A549 (cell line): ENCODE data around the gene HMCN1. TPM values are rescaled to one million over a fixed set of nuclear protein-coding genes. Genes with fewer than 3 reads are reported as not detected.
"Not testable (repeated sequence)": the region's sequence is repeated elsewhere in the genome, so short reads cannot be mapped to it uniquely, and the experiment has no call there.

ENCODE experiments used
- ATAC-seq, 2 experiments: fragments of 200-7000 bp in 1 of 2; fragments of >200 bp in 1 of 2; cut with Nextera tagmentation in 1 of 2; cut with Tn5 transposase in 1 of 2; 3 replicates each; pipeline versions ENCODE4 v1.8.0 to v1.9.1; 2018 to 2020; ENCODE audit warnings: mild to moderate bottlenecking in 1 of 2, moderate library complexity in 1 of 2
- CTCF ChIA-PET: fragments of 300-600 bp; sonication (Branson Sonifier 250); formaldehyde crosslinking; extraction: SDS; loops from one replicate; lab custom pipeline; 2021; ENCODE audit warnings: antibody characterized with exemption, inconsistent platforms; lab: Yijun Ruan, JAX
- POLR2A ChIA-PET: fragments of 350-600 bp; formaldehyde crosslinking; extraction: SDS; loops from one replicate; lab custom pipeline; 2021; ENCODE audit warnings: antibody characterized with exemption, inconsistent platforms; lab: Yijun Ruan, JAX
- DNase-seq, 2 experiments: peaks; one replicate each; pipeline versions ENCODE4 v3.0.0 to v3.0.0-alpha.2; 2011 to 2016; ENCODE audit warnings: low read depth in 1 of 2, low spot score in 1 of 2
- FAIRE-seq: peaks from 2 replicates; lab custom pipeline; 2011; peaks lifted over from hg19 to GRCh38; lab: Jason Lieb, UNC
- H3K27ac ChIP-seq, 2 experiments: fragments of >200 bp; sonication (Bioruptor Twin); formaldehyde crosslinking; 3 replicates each; pipeline ENCODE4 v1.5.1; 2016 to 2017
- H3K4me1 ChIP-seq: fragments of >200 bp; sonication (Bioruptor Twin); formaldehyde crosslinking; 3 replicates; pipeline ENCODE4 v1.6.1; 2016
- H3K4me2 ChIP-seq: fragments of >200 bp; sonication (Bioruptor Twin); formaldehyde crosslinking; 3 replicates; pipeline ENCODE4 v1.6.1; 2016
- H3K4me3 ChIP-seq: fragments of >200 bp; sonication (Bioruptor Twin); formaldehyde crosslinking; 3 replicates; pipeline ENCODE4 v1.5.1; 2016
- H3K9me3 ChIP-seq: fragments of >200 bp; sonication (Bioruptor Twin); formaldehyde crosslinking; 3 replicates; pipeline ENCODE4 v1.6.1; 2016
- BHLHE40 ChIP-seq: IDR thresholded peaks from 2 replicates; pipeline ENCODE4 v1.6.1; 2012; ENCODE audit warnings: low read depth, low read length, inconsistent platforms
- CBX8 ChIP-seq: fragments of 200-600 bp; sonication (generic); IDR thresholded peaks from 2 replicates; pipeline ENCODE4 v1.6.1; 2016
- CEBPB ChIP-seq, 2 experiments: fragments of >200 bp in 1 of 2; sonication (Bioruptor Twin) in 1 of 2; formaldehyde crosslinking in 1 of 2; IDR thresholded peaks; 2 replicates each; pipeline ENCODE4 v1.6.1; 2012 to 2016
- CHD2 ChIP-seq: fragments of 150-350 bp; IDR thresholded peaks from 2 replicates; pipeline ENCODE4 v1.6.1; 2014; ENCODE audit warnings: low read length; ENCODE audit not compliant: partially characterized antibody
- EHF ChIP-seq: fragments of 250-450 bp; sonication (Bioruptor Pico); IDR thresholded peaks from 2 replicates; pipeline ENCODE4 v1.5.0; 2020; ENCODE audit warnings: mild to moderate bottlenecking
- ESRRA ChIP-seq: fragments of 150-350 bp; IDR thresholded peaks from 2 replicates; pipeline ENCODE4 v1.6.1; 2014; ENCODE audit warnings: mild to moderate bottlenecking, low read length, borderline replicate concordance
- FOXS1 ChIP-seq: fragments of 250-450 bp; sonication (Bioruptor Pico); IDR thresholded peaks from 2 replicates; pipeline ENCODE4 v1.5.0; 2020; ENCODE audit warnings: mild to moderate bottlenecking, moderate library complexity
- GATA3 ChIP-seq: IDR thresholded peaks from 2 replicates; pipeline ENCODE4 v1.6.1; 2012; ENCODE audit warnings: borderline replicate concordance
- HDAC2 ChIP-seq: fragments of 200-600 bp; sonication (generic); IDR thresholded peaks from 2 replicates; pipeline ENCODE4 v1.6.1; 2016
- HOXB13 ChIP-seq: fragments of 250-450 bp; sonication (Bioruptor Pico); IDR thresholded peaks from 2 replicates; pipeline ENCODE4 v1.5.0; 2020; ENCODE audit warnings: low read depth, mild to moderate bottlenecking, moderate library complexity
- HOXB5 ChIP-seq: fragments of 250-450 bp; sonication (Bioruptor Pico); IDR thresholded peaks from 2 replicates; pipeline ENCODE4 v1.5.0; 2020; ENCODE audit warnings: mild to moderate bottlenecking, moderate library complexity
- KDM1A ChIP-seq: fragments of 200-600 bp; sonication (generic); IDR thresholded peaks from 2 replicates; pipeline ENCODE4 v1.6.1; 2016; ENCODE audit warnings: low read depth, mild to moderate bottlenecking
- KDM5A ChIP-seq: fragments of 200-600 bp; sonication (generic); IDR thresholded peaks from 2 replicates; pipeline ENCODE4 v1.6.1; 2016; ENCODE audit warnings: antibody characterized with exemption, mild to moderate bottlenecking
- NR3C1 ChIP-seq: fragments of >200 bp; sonication (Bioruptor Twin); formaldehyde crosslinking; IDR thresholded peaks from 3 replicates; pipeline ENCODE4 v1.6.1; 2017
- PHF8 ChIP-seq: fragments of 200-600 bp; sonication (generic); IDR thresholded peaks from 2 replicates; pipeline ENCODE4 v1.6.1; 2016; ENCODE audit warnings: low read depth, mild to moderate bottlenecking, antibody characterized with exemption, moderate library complexity, borderline replicate concordance
- POLR2AphosphoS2 ChIP-seq: conservative IDR thresholded peaks from 2 replicates; pipeline ENCODE4 v1.6.1; 2012; ENCODE audit warnings: low read length, improper control_type of control experiment, inconsistent platforms
- RAD21 ChIP-seq, 2 experiments: fragments of >200 bp in 1 of 2; sonication (Bioruptor Twin) in 1 of 2; formaldehyde crosslinking in 1 of 2; IDR thresholded peaks in 1 of 2; conservative IDR thresholded peaks in 1 of 2; 2 replicates in 1 of 2; 3 replicates in 1 of 2; pipeline ENCODE4 v1.6.1; 2012 to 2018; ENCODE audit warnings: inconsistent platforms in 1 of 2
- RCOR1 ChIP-seq: fragments of 150-350 bp; IDR thresholded peaks from 2 replicates; pipeline ENCODE4 v1.6.1; 2014; ENCODE audit warnings: antibody characterized with exemption, low read length, low read depth
- RNF2 ChIP-seq: fragments of 200-600 bp; sonication (generic); IDR thresholded peaks from 2 replicates; pipeline ENCODE4 v1.6.1; 2016; ENCODE audit warnings: low read depth, mild to moderate bottlenecking, antibody characterized with exemption, moderate library complexity, borderline replicate concordance
- SREBF2 ChIP-seq: fragments of 450-650 bp; IDR thresholded peaks from 2 replicates; pipeline ENCODE4 v1.6.1; 2014; ENCODE audit warnings: mild to moderate bottlenecking, moderate library complexity
- ZFP36 ChIP-seq: fragments of 450-650 bp; IDR thresholded peaks from 2 replicates; pipeline ENCODE4 v1.6.1; 2014; ENCODE audit warnings: borderline replicate concordance; ENCODE audit not compliant: partially characterized antibody
- ZNF302 ChIP-seq: fragments of 250-450 bp; sonication (Bioruptor Pico); IDR thresholded peaks from 2 replicates; pipeline ENCODE4 v1.9.0; 2021; ENCODE audit warnings: inconsistent platforms, mild to moderate bottlenecking, moderate library complexity
- WGBS: methylation state at CpG from one replicate; pipeline ENCODE4 v1.1.6; 2017; ENCODE audit errors: missing lambda C conversion rate; 5-methylcytosine and 5-hydroxymethylcytosine counted together
- polyA plus RNA-seq, 4 experiments: library from polyadenylated mRNA; depleted of rRNA in 3 of 4; stranded (reverse); fragments of >200 nt; fragmentation: RNase III in 1 of 4; extraction: RNeasy Plus Mini Kit Qiagen cat#74134 plus additional on column Dnase treatment in 1 of 4; gene quantifications; 2 replicates in 3 of 4; 3 replicates in 1 of 4; pipeline ENCODE4 v1.2.3, GENCODE V29; 2011 to 2017
- TF ChIP-seq, protein P1 (sequence below): IDR thresholded peaks from 2 replicates; pipeline ENCODE4 v1.6.1; 2012
- TF ChIP-seq, protein P2 (sequence below): fragments of >200 bp; sonication (Bioruptor Twin); formaldehyde crosslinking; IDR thresholded peaks from 3 replicates; pipeline ENCODE4 v1.5.1; 2016
- TF ChIP-seq, protein P3 (sequence below): fragments of 250-450 bp; sonication (Bioruptor Pico); IDR thresholded peaks from 2 replicates; pipeline ENCODE4 v1.5.0; 2021; ENCODE audit warnings: mild to moderate bottlenecking, moderate library complexity, borderline replicate concordance

HMCN1 gene
- polyA plus RNA-seq, 2 of the 4 experiments (the other 2 are of a cell fraction) = 0.03 to 0.06 TPM

DNA sequence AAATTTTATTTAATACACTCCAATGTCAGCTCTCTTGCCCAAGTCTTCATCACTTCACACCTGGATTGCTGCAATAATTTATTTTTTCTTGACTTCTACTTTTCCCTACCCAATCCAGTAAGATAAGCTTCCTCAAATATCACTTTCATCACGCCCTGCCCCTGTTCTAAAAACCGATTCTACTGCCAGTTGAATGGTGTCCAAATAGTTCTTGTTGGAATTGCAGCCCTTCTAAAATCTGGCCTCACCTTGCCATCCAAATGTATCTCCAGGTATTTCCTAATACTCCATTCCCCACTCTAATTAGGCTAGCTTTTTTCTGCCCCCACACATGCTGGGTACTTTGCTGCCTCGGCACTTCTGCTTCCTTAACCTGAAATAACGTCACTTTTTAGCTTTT is 152.5 kb downstream of the HMCN1 start:
- FAIRE-seq = no peak
- no peak overlapping the region for H3K27ac ChIP-seq
- H3K4me1 ChIP-seq = no peaks in the 10 kb centered on the region
- CTCF ChIA-PET = interaction anchor here (1.2 kb wide), 1 partner anchor 10 kb away, joined by 4 read pairs; no protein-coding TSS in a partner anchor
- TF ChIP-seq, protein P1, sequence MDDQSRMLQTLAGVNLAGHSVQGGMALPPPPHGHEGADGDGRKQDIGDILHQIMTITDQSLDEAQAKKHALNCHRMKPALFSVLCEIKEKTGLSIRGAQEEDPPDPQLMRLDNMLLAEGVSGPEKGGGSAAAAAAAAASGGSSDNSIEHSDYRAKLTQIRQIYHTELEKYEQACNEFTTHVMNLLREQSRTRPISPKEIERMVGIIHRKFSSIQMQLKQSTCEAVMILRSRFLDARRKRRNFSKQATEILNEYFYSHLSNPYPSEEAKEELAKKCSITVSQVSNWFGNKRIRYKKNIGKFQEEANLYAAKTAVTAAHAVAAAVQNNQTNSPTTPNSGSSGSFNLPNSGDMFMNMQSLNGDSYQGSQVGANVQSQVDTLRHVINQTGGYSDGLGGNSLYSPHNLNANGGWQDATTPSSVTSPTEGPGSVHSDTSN = no peak
- TF ChIP-seq ZNF302 (CRISPR knock-in tag) (no peak), RAD21 (conservative IDR thresholded peaks at IDR 0.05 in 1 of 2, IDR thresholded peaks at IDR 0.05 in 1 of 2) (no peak), HDAC2 (no peak), ZFP36 (no peak)
- ATAC-seq = no peak
- no peaks in the 10 kb centered on the region for H3K9me3 ChIP-seq
- H3K4me3 ChIP-seq = no peak overlapping the region
- POLR2A ChIA-PET = no interaction called here
- no peak overlapping the region for H3K4me2 ChIP-seq
- no peak for DNase-seq
- WGBS = 13% methylated on average over 4 of the region's 4 CpGs

DNA sequence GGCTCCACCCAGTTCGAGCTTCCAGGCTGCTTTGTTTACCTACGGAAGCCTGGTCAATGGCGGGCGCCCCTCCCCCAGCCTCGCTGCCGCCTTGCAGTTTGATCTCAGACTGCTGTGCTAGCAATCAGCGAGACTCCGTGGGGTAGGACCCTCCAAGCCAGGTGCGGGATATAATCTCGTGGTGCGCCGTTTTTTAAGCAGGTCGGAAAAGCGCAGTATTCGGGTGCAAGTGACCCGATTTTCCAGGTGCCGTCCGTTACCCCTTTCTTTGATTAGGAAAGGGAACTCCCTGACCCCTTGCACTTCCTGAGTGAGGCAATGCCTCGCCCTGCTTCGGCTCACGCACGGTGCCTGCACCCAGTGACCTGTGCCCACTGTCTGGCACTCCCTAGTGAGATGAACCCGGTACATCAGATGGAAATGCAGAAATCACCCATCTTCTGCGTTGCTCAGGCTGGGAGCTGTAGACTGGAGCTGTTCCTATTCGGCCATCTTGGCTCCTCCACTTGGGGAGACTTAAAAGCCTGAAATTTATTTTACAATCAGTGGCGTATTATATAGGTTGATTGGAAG is 158.7 kb downstream of the HMCN1 start:
- H3K4me3 ChIP-seq, CTCF ChIA-PET, H3K27ac ChIP-seq, DNase-seq, H3K4me2 ChIP-seq, ATAC-seq, H3K4me1 ChIP-seq, FAIRE-seq, POLR2A ChIA-PET, H3K9me3 ChIP-seq: not testable (repeated sequence)
- WGBS = 68% methylated on average over 21 of the region's 26 CpGs

DNA sequence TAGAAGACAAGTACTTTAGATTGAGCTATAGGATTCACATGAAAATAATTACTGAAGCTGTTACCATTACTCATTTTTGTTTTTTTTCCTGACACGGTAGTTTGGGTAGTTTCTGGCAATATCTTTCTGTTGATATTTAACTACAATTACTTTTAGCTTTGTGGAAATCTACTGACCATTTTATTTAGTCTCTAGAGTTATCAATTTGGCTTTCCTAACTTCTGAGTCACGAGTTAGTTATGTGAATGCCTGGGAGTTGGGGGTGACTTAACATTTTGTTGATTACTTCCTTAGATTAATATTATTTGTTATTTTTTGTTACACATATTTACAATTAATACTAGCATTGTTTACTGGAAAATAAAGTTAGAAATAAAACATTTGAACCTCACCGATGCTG is 160.6 kb downstream of the HMCN1 start:
- TF ChIP-seq HOXB13 (no peak), RCOR1 (no peak), GATA3 (no peak), CEBPB (IDR thresholded peaks at IDR 0.05) (no peak), RNF2 (no peak), KDM5A (no peak), POLR2AphosphoS2 (no peak), EHF (no peak), ZNF302 (CRISPR knock-in tag) (no peak)
- TF ChIP-seq, protein P2, sequence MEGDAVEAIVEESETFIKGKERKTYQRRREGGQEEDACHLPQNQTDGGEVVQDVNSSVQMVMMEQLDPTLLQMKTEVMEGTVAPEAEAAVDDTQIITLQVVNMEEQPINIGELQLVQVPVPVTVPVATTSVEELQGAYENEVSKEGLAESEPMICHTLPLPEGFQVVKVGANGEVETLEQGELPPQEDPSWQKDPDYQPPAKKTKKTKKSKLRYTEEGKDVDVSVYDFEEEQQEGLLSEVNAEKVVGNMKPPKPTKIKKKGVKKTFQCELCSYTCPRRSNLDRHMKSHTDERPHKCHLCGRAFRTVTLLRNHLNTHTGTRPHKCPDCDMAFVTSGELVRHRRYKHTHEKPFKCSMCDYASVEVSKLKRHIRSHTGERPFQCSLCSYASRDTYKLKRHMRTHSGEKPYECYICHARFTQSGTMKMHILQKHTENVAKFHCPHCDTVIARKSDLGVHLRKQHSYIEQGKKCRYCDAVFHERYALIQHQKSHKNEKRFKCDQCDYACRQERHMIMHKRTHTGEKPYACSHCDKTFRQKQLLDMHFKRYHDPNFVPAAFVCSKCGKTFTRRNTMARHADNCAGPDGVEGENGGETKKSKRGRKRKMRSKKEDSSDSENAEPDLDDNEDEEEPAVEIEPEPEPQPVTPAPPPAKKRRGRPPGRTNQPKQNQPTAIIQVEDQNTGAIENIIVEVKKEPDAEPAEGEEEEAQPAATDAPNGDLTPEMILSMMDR = no peak
- WGBS = 32% methylated on average over 3 of the region's 3 CpGs
- no peak for FAIRE-seq
- Histone ChIP-seq H3K4me3 (no peak overlapping the region), H3K9me3 (no peaks in the 10 kb centered on the region), H3K4me1 (no peaks in the 10 kb centered on the region), H3K27ac (no peak overlapping the region), H3K4me2 (no peak overlapping the region)
- DNase-seq = no peak
- CTCF ChIA-PET = no interaction called here
- POLR2A ChIA-PET = no interaction called here
- ATAC-seq = no peak

DNA sequence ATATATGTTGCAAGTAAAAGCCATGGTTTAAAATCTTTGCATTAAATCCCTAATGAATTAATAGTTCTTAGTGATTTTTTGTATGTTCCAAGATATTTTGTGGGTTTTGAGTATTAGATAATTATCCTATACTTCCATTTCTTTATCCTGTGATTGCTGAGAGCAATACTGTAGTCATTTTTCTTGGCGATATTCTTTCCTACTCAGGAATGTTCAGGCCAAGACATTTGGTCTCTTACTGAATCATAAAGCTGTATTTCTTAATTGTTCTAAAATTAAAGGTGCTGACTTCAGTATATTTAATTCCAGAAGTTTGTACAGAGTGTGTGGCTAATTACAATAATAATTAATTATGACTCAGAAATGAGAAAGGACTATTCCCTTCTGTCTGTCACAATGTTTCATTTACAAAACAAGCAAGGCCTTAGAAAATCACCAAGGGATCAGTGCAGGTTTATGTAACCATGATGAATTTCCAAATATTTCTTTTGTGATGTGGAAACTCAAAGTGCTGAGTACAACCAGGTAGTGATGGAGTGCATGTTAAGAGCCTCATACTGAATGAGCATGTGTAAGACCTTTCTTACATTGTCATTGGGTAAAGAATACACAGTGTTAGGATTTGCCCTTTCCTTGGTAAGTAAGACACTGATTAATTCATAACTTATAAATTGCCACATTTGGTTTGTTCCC is 161.2 kb downstream of the HMCN1 start:
- Histone ChIP-seq H3K27ac (no peak overlapping the region), H3K4me3 (no peak overlapping the region), H3K4me2 (no peak overlapping the region), H3K4me1 (no peaks in the 10 kb centered on the region), H3K9me3 (no peaks in the 10 kb centered on the region)
- CTCF ChIA-PET = no interaction called here
- no peak for DNase-seq
- no peak for ATAC-seq
- POLR2A ChIA-PET = no interaction called here
- WGBS = 88% methylated on average over 1 of the region's 1 CpG
- no peak for FAIRE-seq
- TF ChIP-seq, protein P3, sequence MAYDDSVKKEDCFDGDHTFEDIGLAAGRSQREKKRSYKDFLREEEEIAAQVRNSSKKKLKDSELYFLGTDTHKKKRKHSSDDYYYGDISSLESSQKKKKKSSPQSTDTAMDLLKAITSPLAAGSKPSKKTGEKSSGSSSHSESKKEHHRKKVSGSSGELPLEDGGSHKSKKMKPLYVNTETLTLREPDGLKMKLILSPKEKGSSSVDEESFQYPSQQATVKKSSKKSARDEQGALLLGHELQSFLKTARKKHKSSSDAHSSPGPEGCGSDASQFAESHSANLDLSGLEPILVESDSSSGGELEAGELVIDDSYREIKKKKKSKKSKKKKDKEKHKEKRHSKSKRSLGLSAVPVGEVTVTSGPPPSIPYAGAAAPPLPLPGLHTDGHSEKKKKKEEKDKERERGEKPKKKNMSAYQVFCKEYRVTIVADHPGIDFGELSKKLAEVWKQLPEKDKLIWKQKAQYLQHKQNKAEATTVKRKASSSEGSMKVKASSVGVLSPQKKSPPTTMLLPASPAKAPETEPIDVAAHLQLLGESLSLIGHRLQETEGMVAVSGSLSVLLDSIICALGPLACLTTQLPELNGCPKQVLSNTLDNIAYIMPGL = no peak
- TF ChIP-seq RNF2 (no peak), PHF8 (no peak), NR3C1 (no peak), KDM1A (no peak), CBX8 (no peak), HOXB5 (CRISPR knock-in tag) (no peak), SREBF2 (no peak), FOXS1 (CRISPR knock-in tag) (no peak), ESRRA (no peak), CHD2 (no peak), BHLHE40 (no peak), POLR2AphosphoS2 (no peak)
- TF ChIP-seq, protein P1 = no peak
